Measurements from ENCODE around the gene OR4C45. TPM values are rescaled to one million over a fixed set of nuclear protein-coding genes. Genes with fewer than 3 reads are reported as not detected.

OR4C45 gene
- total RNA-seq, 1 experiment from 2014 or later, result not detected

GRCh38 chr11:50077526-50077925 is 44.9 kb downstream of the OR4C45 start (continued):
- TF ChIP-seq FOXP4 (CRISPR knock-in tag; IDR thresholded peaks at IDR 0.05) (no peak), CBFB (CRISPR knock-in tag; IDR thresholded peaks at IDR 0.05; ENCODE audit: low read depth) (no peak), NFE2L1 (CRISPR knock-in tag; IDR thresholded peaks at IDR 0.05) (no peak), E2F1 (CRISPR knock-in tag; IDR thresholded peaks at IDR 0.05) (no peak)

- POLR2A ChIA-PET, result no interaction called here
- H3K4me3 Mint-ChIP-seq, result no peak overlapping the region
- CTCF ChIA-PET, result no interaction called here
- H3K27me3 Mint-ChIP-seq (ENCODE audit: low read depth), result peaks cover 35% of the 10 kb centered on the region
- ATAC-seq, result no peak
- peaks cover 79% of the 10 kb centered on the region for H3K9me3 Mint-ChIP-seq
- peaks cover 81% of the 10 kb centered on the region for H3K36me3 Mint-ChIP-seq
- H3K27ac Mint-ChIP-seq, result no peak overlapping the region
- H3K4me1 Mint-ChIP-seq, result no peaks in the 10 kb centered on the region
- DNase-seq (ENCODE audit: low spot score), result no peak
- TF ChIP-seq USF2 (CRISPR knock-in tag; IDR thresholded peaks at IDR 0.05) (no peak), FOXP1 (CRISPR knock-in tag; IDR thresholded peaks at IDR 0.05; ENCODE audit: borderline replicate concordance) (no peak), CREM (CRISPR knock-in tag; IDR thresholded peaks at IDR 0.05) (no peak), AR (CRISPR knock-in tag; IDR thresholded peaks at IDR 0.05) (no peak), PRDM15 (CRISPR knock-in tag; IDR thresholded peaks at IDR 0.05) (no peak), GTF2I (CRISPR knock-in tag; conservative IDR thresholded peaks at IDR 0.05) (no peak), ARID4B (CRISPR knock-in tag; IDR thresholded peaks at IDR 0.05; ENCODE audit: borderline replicate concordance) (no peak), HMGXB4 (CRISPR knock-in tag; IDR thresholded peaks at IDR 0.05) (no peak), GABPB1 (CRISPR knock-in tag; IDR thresholded peaks at IDR 0.05) (no peak), NR3C1 (CRISPR knock-in tag; conservative IDR thresholded peaks at IDR 0.05; ENCODE audit: low read depth) (no peak), ATF2 (CRISPR knock-in tag; IDR thresholded peaks at IDR 0.05; ENCODE audit: borderline replicate concordance, low read depth) (no peak), ZBTB21 (CRISPR knock-in tag; IDR thresholded peaks at IDR 0.05; ENCODE audit: borderline replicate concordance) (no peak), SOX15 (CRISPR knock-in tag; IDR thresholded peaks at IDR 0.05) (no peak), ZNF317 (CRISPR knock-in tag; IDR thresholded peaks at IDR 0.05; ENCODE audit: borderline replicate concordance, low read depth) (no peak)
These were observed 45.3 kb downstream of the OR4C45 start for GRCh38 chr11:50078001-50078400.
